GM18867 (cell line): ENCODE data around the gene PLEKHA7.
"Not testable (repeated sequence)": the region's sequence is repeated elsewhere in the genome, so short reads cannot be mapped to it uniquely, and the experiment has no call there.

ENCODE experiments used
- ATAC-seq: cut with Tn5 transposase; IDR thresholded peaks from one replicate; pipeline ENCODE4 v1.9.1; 2021; ENCODE audit warnings: mild to moderate bottlenecking, moderate library complexity; ENCODE audit not compliant: unreplicated experiment

The PLEKHA7 gene

GRCh38 chr11:16979703-16980622 is 34.3 kb downstream of the PLEKHA7 start:
- no peak for ATAC-seq

- no peak for ATAC-seq
Observed at GRCh38 chr11:16977994-16978315, 36.3 kb downstream of the PLEKHA7 start.

DNA sequence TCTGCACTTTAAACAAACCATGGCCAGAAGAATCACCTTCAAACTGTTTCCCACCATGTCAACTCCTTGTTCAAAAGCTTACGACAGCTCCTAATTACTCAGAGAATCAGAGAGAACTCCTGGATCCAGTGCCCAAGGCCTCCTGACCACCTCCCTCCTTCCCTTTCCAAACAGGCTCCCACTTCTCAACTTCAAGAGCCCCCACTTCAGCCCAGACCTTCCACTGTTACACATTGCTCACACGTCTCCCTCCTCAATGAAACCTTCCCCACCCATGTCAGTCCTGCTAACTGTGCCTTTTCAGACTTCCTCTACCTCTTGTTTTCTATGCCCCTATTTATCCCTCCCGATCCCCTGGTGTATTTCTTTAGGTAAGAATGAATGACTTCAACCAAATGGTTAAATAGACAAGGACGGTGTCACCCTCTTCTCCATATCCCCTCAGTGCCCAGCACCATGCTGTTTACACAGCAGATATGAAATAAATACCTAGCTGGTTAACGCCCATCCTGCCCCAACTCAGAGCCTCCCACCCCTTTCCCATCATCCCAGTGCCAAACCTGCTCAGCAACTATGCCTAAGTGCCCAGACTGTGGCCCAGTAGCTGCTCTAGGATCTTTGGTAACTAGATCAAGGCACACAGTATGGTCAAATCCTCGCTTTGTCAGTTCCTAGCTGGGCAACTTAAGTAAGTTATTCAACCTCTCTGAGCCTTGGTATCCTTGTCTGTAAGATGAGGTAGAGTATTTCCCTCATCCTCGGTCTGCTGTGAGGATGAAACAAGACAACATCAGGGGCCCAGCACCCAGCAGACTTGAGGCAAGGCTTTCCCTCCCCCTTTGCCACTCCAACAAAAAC is 36.8 kb downstream of the PLEKHA7 start:
- no peak for ATAC-seq

DNA sequence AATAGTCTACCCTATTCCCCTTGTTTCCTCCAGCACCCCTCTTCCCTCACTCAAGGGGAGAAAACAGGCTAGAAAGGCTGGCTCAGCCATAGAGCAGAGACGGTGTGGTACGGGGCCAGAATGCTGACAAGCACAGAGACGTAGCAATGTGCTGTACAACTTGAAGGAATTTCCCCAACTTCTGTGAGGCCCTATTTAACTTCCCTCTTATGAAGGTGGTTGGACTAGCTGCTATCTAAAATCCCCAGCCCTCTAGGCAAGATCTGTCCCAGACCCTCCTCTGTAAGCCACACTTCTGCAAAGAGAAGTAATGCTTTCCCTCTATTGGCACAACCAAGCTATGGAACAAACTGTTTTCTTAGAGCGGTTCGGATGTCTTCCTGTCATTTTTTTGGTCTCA is 37.8 kb downstream of the PLEKHA7 start:
- ATAC-seq = no peak

GRCh38 chr11:16975906-16976305 is 38.3 kb downstream of the PLEKHA7 start:
- no peak for ATAC-seq

DNA sequence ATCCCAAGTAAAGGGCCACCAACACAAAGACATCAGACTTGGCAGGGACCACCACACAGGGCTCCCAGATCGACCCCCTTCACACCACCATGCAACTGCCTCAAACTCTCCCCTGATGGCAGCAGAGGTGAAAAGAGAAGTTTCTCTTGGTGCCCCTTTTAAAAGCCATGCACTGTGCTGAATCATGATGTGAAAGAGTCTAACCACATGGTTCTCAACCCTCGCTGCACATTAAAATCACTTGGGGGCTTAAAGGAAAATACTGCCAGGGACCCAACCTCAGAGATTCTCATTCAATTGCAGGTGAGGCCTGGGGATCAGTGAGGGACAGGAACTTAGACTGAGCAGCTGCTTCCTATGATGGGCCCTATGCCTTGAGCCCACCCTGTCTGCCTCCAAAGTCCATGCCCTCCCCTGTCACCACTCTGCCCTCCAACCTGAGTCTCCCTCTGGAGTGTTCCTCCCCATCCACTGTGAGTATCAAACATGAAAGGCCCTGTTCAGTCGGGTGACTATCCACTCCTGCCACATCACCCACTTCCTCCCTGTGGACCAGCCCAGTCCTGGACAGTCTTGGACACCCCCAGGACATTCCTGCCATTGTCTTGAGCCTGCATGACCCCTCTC is 40.8 kb downstream of the PLEKHA7 start:
- no peak for ATAC-seq

- ATAC-seq = no peak
Observed at GRCh38 chr11:16969010-16969999, 44.9 kb downstream of the PLEKHA7 start.

DNA sequence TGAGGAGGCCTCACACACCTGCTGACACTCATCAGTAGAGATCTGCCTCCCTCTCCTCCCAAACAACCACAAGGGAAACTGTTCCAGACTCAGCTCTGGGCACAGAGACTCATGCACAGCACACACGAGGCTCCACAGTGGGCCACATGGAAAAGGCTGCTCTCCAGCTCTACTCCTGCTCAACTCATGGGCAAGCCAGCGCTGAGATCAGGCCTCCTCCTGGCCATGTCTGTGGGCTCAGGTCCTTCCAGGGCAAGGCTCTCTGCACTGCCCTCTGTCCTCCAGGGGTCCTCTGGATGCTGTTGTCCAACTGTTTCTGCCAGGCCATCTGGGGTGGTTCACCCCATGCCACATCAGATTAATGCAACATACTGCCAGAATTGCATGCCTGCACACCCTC is 46.0 kb downstream of the PLEKHA7 start:
- ATAC-seq = no peak

GRCh38 chr11:16966930-16967671 is 47.1 kb downstream of the PLEKHA7 start:
- ATAC-seq = no peak

DNA sequence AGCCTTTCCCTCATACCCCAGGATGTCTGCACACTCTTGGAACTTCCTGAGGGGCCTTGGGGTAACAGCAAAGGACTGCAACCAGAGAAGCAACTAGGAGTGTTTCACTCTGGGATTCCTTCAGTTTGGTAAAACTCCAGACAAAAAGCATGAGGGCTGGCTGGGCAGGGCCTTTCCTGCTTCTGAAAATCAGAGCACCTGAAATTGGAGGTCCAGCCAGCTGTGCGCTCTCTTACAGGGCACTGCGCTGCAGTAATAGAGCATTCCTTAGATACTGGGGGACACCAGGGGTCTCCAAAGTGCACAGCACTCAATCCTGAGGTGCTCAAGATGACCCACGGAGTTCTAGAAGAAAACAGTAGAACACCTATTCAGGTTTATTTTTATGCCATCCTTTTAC is 49.7 kb downstream of the PLEKHA7 start:
- ATAC-seq = no peak

DNA sequence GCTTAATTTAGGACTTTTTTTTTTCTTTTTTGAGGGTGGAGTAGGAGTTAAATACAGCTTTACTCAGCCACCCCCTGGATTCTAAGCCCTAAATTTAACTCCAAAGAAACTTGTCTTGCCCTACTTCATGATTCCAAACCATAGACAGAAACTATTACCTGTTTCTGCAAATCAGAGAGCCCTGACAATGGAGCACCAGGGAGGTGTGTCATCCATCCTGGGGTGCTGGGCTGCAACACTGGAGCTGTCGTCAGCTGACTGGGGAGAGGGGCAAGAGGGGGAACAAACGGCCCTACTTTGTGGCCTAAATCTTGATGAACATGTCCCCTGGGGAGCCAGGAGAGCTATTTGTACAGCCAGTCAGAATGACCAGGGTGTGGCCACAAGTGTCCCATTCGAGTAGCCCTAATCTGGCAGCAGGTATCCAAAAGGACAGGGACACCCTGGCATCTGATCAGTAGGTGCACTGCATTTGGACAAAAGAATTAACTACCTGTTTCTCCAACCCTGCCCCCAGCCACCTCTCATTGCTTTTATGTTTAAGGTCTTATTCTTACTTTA is 50.8 kb downstream of the PLEKHA7 start:
- no peak for ATAC-seq

DNA sequence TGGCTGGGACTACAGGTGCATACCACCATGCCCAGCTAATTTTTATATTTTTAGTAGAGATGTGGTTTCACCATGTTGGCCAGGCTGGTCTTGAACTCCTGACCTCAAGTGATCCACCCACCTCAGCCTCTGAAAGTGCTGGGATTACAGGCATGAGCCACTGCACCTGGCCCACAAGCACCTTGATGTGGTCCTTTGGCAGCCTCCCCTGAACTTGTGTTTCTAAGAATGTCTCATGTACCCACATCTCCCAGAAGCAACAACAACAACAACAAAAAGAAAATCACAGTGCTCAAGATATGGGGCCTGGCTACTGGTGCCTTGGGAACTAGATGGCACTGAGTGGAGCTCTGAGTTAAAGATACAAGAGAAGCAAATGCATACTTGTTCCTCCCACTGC is 51.6 kb downstream of the PLEKHA7 start:
- ATAC-seq = not testable (repeated sequence)

GRCh38 chr11:16962146-16962545 is 52.1 kb downstream of the PLEKHA7 start:
- no peak for ATAC-seq

DNA sequence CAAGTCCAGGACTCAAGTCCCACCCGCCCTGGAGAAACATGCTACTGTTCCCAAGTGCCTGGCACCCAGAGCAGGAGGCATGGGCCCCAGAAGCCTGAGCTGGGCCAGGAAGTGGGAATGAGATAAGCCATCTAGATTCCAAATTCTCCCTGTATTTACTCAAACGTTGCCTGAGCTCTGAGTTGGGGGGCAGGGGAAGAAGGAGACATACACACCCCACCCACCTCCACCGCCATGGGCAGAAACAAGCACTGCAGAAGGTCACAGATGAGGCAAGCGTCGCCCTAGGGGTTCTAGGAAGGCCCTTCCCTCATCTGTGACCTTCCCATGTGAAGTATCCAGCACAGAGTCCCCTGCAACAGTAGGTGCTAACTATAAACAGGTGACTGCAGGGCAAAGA is 54.0 kb downstream of the PLEKHA7 start:
- ATAC-seq = no peak

DNA sequence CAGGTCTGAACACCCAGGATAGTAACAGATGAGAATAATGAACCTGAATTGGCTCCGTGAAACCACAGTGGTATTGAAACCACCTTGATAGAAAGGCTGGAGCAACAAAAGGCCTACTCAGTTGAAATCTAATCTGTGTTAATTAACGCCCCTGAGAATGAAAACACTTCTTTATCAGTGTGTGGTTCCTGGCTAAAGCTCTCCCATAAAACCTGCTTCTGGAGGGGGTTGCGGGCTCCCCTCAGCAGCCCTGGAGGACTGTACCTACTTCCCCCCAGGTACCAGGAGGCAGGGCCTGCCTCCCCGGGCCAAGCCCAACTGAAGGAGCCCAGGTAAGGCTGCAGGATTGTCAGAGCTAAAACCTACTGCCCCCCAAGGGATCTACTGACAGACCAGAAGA is 54.6 kb downstream of the PLEKHA7 start:
- ATAC-seq = no peak

GRCh38 chr11:16958833-16959232 is 55.4 kb downstream of the PLEKHA7 start:
- no peak for ATAC-seq

DNA sequence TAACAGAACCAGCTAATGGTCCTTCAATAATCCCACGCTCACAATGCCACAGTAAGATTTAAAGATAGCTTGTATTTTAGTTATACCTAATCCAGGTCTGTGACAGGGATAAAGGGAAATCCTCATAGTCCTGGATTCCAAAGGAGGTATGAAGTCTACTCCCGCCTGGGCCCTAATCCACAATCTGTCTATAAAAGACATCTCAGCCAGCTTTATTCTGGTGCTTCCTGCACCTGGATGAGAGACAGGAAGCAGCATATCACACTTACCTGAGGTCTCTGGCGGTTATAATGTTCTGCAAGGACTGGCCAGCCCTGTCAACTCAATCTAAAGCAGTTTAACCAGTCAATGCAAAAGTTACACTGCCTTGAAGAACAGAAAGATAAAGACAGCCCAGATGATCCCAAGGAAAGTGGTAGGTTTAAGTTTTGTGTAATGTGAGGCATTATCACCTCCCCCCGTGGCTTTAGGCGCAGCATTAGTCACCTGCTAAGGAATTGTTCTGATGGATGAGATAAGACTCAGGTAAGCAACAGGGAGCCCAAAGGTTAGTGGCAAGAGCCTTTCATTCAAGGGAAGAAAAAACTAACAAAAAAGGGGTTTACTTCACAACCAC is 57.6 kb downstream of the PLEKHA7 start:
- no peak for ATAC-seq

GRCh38 chr11:16953663-16954062 is 60.6 kb downstream of the PLEKHA7 start:
- no peak for ATAC-seq
